H1 (cell line): ENCODE results near the gene RNASE4. TPM values are rescaled to one million over a fixed set of nuclear protein-coding genes. Genes with fewer than 3 reads are reported as not detected.
A peak's percentile ranks its signal among the peaks of the same experiment; 100 is the strongest.

Experiments
- CTCF ChIA-PET: fragments of 300-600 bp; sonication (Branson Sonifier 250); formaldehyde crosslinking; loops from one replicate; lab custom pipeline; 2021; ENCODE audit not compliant: partially characterized antibody; lab: Charles Lee
- POLR2A ChIA-PET: fragments of 300-600 bp; sonication (Branson Sonifier 250); formaldehyde crosslinking; loops from one replicate; lab custom pipeline; 2021; ENCODE audit warnings: inconsistent platforms; ENCODE audit not compliant: partially characterized antibody; lab: Charles Lee
- DNase-seq, 2 experiments: peaks; one replicate each; pipeline versions ENCODE4 v3.0.0 to v3.0.0-alpha.2; 2010 to 2022; ENCODE audit warnings: low spot score in 2 of 2, low read depth in 1 of 2, mixed read lengths in 1 of 2
- FAIRE-seq: peaks from 2 replicates; lab custom pipeline; 2011; peaks lifted over from hg19 to GRCh38; lab: Jason Lieb, UNC
- H2AFZ ChIP-seq: 2 replicates; pipeline ENCODE4 v1.8.1; 2012; ENCODE audit warnings: low read length, inconsistent platforms
- H2AK5ac ChIP-seq: 2 replicates; pipeline ENCODE4 v1.6.1; 2013; ENCODE audit warnings: low read depth, low read length
- H2BK120ac ChIP-seq: replicated peaks from 2 replicates; pipeline ENCODE3; 2013; ENCODE audit warnings: low read depth, low read length, inconsistent platforms
- H2BK12ac ChIP-seq: 2 replicates; pipeline ENCODE4 v1.6.1; 2013; ENCODE audit warnings: low read depth, low read length
- H2BK15ac ChIP-seq: 2 replicates; pipeline ENCODE4 v1.6.1; 2013; ENCODE audit warnings: low read length
- H2BK20ac ChIP-seq: 2 replicates; pipeline ENCODE4 v1.6.1; 2013; ENCODE audit warnings: low read length
- H2BK5ac ChIP-seq: 2 replicates; pipeline ENCODE4 v1.6.1; 2013; ENCODE audit warnings: low read depth, low read length
- H3K14ac ChIP-seq: 2 replicates; pipeline ENCODE4 v1.6.1; 2013; ENCODE audit warnings: inconsistent platforms; ENCODE audit not compliant: insufficient read length
- H3K18ac ChIP-seq: 2 replicates; pipeline ENCODE4 v1.6.1; 2013; ENCODE audit warnings: low read length; ENCODE audit errors: extremely low read depth
- H3K23ac ChIP-seq: 2 replicates; pipeline ENCODE4 v1.6.1; 2013; ENCODE audit warnings: inconsistent platforms; ENCODE audit not compliant: insufficient read length
- H3K23me2 ChIP-seq: 2 replicates; pipeline ENCODE4 v1.6.1; 2013; ENCODE audit warnings: low read depth, low read length
- H3K27ac ChIP-seq: 2 replicates; pipeline ENCODE4 v1.6.1; 2011; ENCODE audit warnings: low read depth, low read length, inconsistent platforms
- H3K27me3 ChIP-seq, 4 experiments: replicated peaks in 1 of 4; 1 replicate in 1 of 4; 2 replicates in 3 of 4; pipeline versions ENCODE4 v1.6.1 to v1.8.1; 2011 to 2013; ENCODE audit warnings: low read length in 3 of 4, mild to moderate bottlenecking in 3 of 4, inconsistent platforms in 2 of 4, mixed read lengths in 2 of 4, moderate library complexity in 1 of 4; ENCODE audit not compliant: control insufficient read depth in 3 of 4, insufficient read depth in 3 of 4; ENCODE audit errors: extremely low read depth in 1 of 4
- H3K36me3 ChIP-seq, 4 experiments: 2 replicates each; pipeline versions ENCODE4 v1.6.1 to v1.8.1; 2011 to 2013; ENCODE audit warnings: mild to moderate bottlenecking in 4 of 4, low read length in 3 of 4, moderate library complexity in 2 of 4, control low read depth in 1 of 4, inconsistent platforms in 1 of 4; ENCODE audit not compliant: insufficient read depth in 4 of 4, control insufficient read depth in 2 of 4
- H3K4ac ChIP-seq: replicated peaks from 2 replicates; pipeline ENCODE3; 2013; ENCODE audit warnings: low read length, low read depth, mixed read lengths, inconsistent platforms; ENCODE audit not compliant: insufficient read length
- H3K4me1 ChIP-seq, 4 experiments: replicated peaks in 1 of 4; 1 replicate in 1 of 4; 2 replicates in 3 of 4; pipeline versions ENCODE4 v1.6.1 to v1.8.1; 2011 to 2013; ENCODE audit warnings: low read length in 3 of 4, inconsistent platforms in 2 of 4, mixed read lengths in 1 of 4; ENCODE audit not compliant: insufficient read depth in 4 of 4, control insufficient read depth in 3 of 4
- H3K4me2 ChIP-seq, 2 experiments: 2 replicates each; pipeline versions ENCODE4 v1.6.1 to v1.8.1; 2011 to 2013; ENCODE audit warnings: low read depth in 2 of 2, low read length in 2 of 2, control low read depth in 1 of 2, inconsistent platforms in 1 of 2, mild to moderate bottlenecking in 1 of 2; ENCODE audit not compliant: insufficient read depth in 1 of 2
- H3K4me3 ChIP-seq, 4 experiments: fragments of 200-600, 300-600 bp in 1 of 4; sonication (generic), shearing (Covaris generic), sonication (Bioruptor Twin) in 1 of 4; 2 replicates each; pipeline versions ENCODE4 v1.5.1 to v1.8.1; 2011 to 2016; ENCODE audit warnings: low read length in 4 of 4, low read depth in 3 of 4, control low read depth in 2 of 4, inconsistent platforms in 2 of 4, mild to moderate bottlenecking in 2 of 4, mixed read lengths in 1 of 4, moderate library complexity in 1 of 4; ENCODE audit not compliant: insufficient read depth in 2 of 4; ENCODE audit errors: extremely low read depth in 1 of 4
- H3K56ac ChIP-seq: replicated peaks from 2 replicates; pipeline ENCODE3; 2013; ENCODE audit warnings: low read depth, mild to moderate bottlenecking, mixed read lengths, low read length, inconsistent platforms; ENCODE audit not compliant: insufficient read length
- H3K79me1 ChIP-seq: 2 replicates; pipeline ENCODE4 v1.6.1; 2013; ENCODE audit warnings: low read depth, low read length, control low read depth
- H3K79me2 ChIP-seq, 2 experiments: 2 replicates each; pipeline versions ENCODE4 v1.6.1 to v1.8.1; 2012 to 2013; ENCODE audit warnings: low read length in 2 of 2, mild to moderate bottlenecking in 2 of 2, inconsistent platforms in 1 of 2; ENCODE audit not compliant: insufficient read depth in 2 of 2, control insufficient read depth in 1 of 2
- H3K9ac ChIP-seq, 4 experiments: replicated peaks in 1 of 4; 1 replicate in 1 of 4; 2 replicates in 3 of 4; pipeline versions ENCODE4 v1.6.1 to v1.8.1; 2011 to 2013; ENCODE audit warnings: low read depth in 3 of 4, low read length in 3 of 4, control low read depth in 2 of 4, mild to moderate bottlenecking in 2 of 4, moderate library complexity in 2 of 4, inconsistent platforms in 1 of 4; ENCODE audit errors: extremely low read depth in 1 of 4
- H3K9me3 ChIP-seq, 2 experiments: 2 replicates each; pipeline versions ENCODE4 v1.6.1 to v1.8.1; 2012 to 2013; ENCODE audit warnings: mild to moderate bottlenecking in 2 of 2, moderate library complexity in 2 of 2, control low read depth in 1 of 2, inconsistent platforms in 1 of 2, low read depth in 1 of 2, low read length in 1 of 2, mixed read lengths in 1 of 2; ENCODE audit not compliant: insufficient read depth in 2 of 2
- H4K20me1 ChIP-seq, 2 experiments: replicated peaks in 1 of 2; 2 replicates each; pipeline versions ENCODE3 to v1.8.1; 2011 to 2013; ENCODE audit warnings: inconsistent platforms in 2 of 2, low read length in 2 of 2, mild to moderate bottlenecking in 1 of 2; ENCODE audit not compliant: insufficient read depth in 2 of 2, control insufficient read depth in 1 of 2
- H4K5ac ChIP-seq: 2 replicates; pipeline ENCODE4 v1.6.1; 2013; ENCODE audit warnings: low read length, low read depth, mixed read lengths, inconsistent platforms; ENCODE audit not compliant: insufficient read length
- H4K8ac ChIP-seq: 2 replicates; pipeline ENCODE4 v1.8.0; 2013; ENCODE audit warnings: mild to moderate bottlenecking, moderate library complexity, low read length, inconsistent platforms; ENCODE audit not compliant: insufficient read depth; ENCODE audit errors: extremely low read depth
- H4K91ac ChIP-seq: replicated peaks from 2 replicates; pipeline ENCODE3; 2013; ENCODE audit warnings: low read length, mixed read lengths, inconsistent platforms; ENCODE audit not compliant: insufficient read length
- EGR1 ChIP-seq: IDR thresholded peaks from 2 replicates; pipeline ENCODE4 v1.6.1; 2011; ENCODE audit warnings: low read depth, low read length, borderline replicate concordance
- RAD21 ChIP-seq, 2 experiments: IDR thresholded peaks in 1 of 2; conservative IDR thresholded peaks in 1 of 2; 2 replicates each; pipeline ENCODE4 v1.6.1; 2011; ENCODE audit warnings: low read depth in 2 of 2, low read length in 2 of 2, improper control_type of control experiment in 1 of 2, inconsistent platforms in 1 of 2, mild to moderate bottlenecking in 1 of 2, moderate library complexity in 1 of 2
- RXRA ChIP-seq: IDR thresholded peaks from 2 replicates; pipeline ENCODE4 v1.6.1; 2011; ENCODE audit warnings: low read depth, mild to moderate bottlenecking, low read length, moderate library complexity; ENCODE audit not compliant: insufficient read depth
- YY1 ChIP-seq: IDR thresholded peaks from 2 replicates; pipeline ENCODE4 v1.6.1; 2011; ENCODE audit warnings: low read depth, mild to moderate bottlenecking, low read length
- WGBS, 2 experiments: shearing (Covaris generic) in 1 of 2; methylation state at CpG; one replicate each; pipeline versions ENCODE4 v1.1.6 to v1.1.7; 2013 to 2015; ENCODE audit warnings: low lambda C conversion rate in 2 of 2, mixed read lengths in 2 of 2, inconsistent platforms in 1 of 2, low coverage in 1 of 2, missing lambda C conversion rate in 1 of 2; ENCODE audit not compliant: insufficient replicate concordance in 2 of 2, insufficient coverage in 1 of 2, insufficient read length in 1 of 2; ENCODE audit errors: extremely low coverage in 1 of 2, missing lambda C conversion rate in 1 of 2; 5-methylcytosine and 5-hydroxymethylcytosine counted together
- polyA plus RNA-seq, 7 experiments: library from polyadenylated mRNA; depleted of rRNA in 3 of 7; stranded (reverse) in 5 of 7; unstranded in 2 of 7; fragments of >200 nt in 5 of 7; fragments of 200-250 nt in 2 of 7; gene quantifications; 1 replicate in 5 of 7; 2 replicates in 1 of 7; 4 replicates in 1 of 7; pipeline versions ENCODE4 v1.2.1 to v1.2.3, GENCODE V29; 2011 to 2013; ENCODE audit warnings: missing spikeins in 2 of 7, mixed read lengths in 2 of 7
- total RNA-seq: library from RNA; stranded (reverse); fragmentation: NEBNext Ultra II Directional; extraction: Animal tissue kit (Norgen Biotek cat#: 25700); gene quantifications from 2 replicates; pipeline ENCODE4 v1.2.1, GENCODE V29; 2021
- TF ChIP-seq, protein P1 (sequence below), 3 experiments: IDR thresholded peaks; 1 replicate in 2 of 3; 2 replicates in 1 of 3; pipeline versions ENCODE4 v1.5.1 to v1.6.1; 2011; ENCODE audit warnings: low read length in 3 of 3, mild to moderate bottlenecking in 3 of 3, inconsistent platforms in 2 of 3, low read depth in 1 of 3, moderate library complexity in 1 of 3; ENCODE audit not compliant: insufficient read depth in 1 of 3; ENCODE audit errors: control extremely low read depth in 1 of 3

The RNASE4 gene
- total and polyA plus RNA-seq, 2 of the 8 experiments (the other 6 are each of a cell fraction or from before 2014, with no cell fraction given) = 0.61 to 3.5 TPM

DNA sequence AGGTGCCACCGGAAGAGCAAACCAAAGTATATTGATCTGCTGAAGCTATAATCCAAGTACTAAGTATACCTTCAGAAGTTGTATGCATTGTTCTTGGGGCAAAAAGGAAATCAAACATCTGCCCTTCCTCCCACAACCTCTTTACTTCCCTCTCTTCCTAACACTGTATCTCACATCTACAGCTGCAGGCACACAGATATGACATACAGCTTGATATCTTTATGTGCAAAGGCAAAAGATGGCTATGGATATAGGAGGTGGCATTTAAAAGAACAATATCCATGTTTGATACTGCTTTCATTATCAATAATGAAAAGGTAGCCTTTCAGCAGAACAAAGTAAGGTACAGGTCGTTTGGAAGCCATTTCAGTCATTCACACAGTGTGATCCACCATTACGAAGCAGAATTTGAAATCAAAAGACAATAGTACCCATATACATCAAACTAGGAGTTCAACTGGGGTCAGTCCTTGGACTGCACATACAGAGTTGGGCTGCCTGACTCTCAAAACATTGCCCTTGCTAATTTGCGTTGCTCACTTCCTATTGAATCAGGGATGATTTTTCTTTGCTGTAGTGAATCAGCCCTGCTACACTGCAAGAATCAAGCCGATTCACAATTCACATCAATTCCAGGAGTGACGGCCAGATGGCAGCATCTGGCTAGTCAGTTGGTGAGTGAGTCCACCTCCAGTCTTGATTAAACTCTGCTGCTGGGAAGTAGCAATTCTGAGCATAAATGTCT is 13.1 kb downstream of the RNASE4 start:
- Histone ChIP-seq H3K4me1 (no peaks in the 10 kb centered on the region; a peak in 1 of 7 replicates), H2BK120ac (no peak overlapping the region), H4K5ac (no peak overlapping the region), H3K9ac (no peak overlapping the region), H2BK15ac (no peak overlapping the region), H3K4me2 (no peak overlapping the region), H2BK20ac (no peak overlapping the region), H3K9me3 (no peaks in the 10 kb centered on the region), H3K27ac (no peak overlapping the region), H4K91ac (no peak overlapping the region), H3K79me2 (no peaks in the 10 kb centered on the region), H3K23ac (no peak overlapping the region), H2AK5ac (no peak overlapping the region), H4K8ac (no peak overlapping the region), H3K79me1 (no peaks in the 10 kb centered on the region; the same call in 1 of the 2 replicates), H3K4ac (no peak overlapping the region), H3K18ac (no peak overlapping the region), H3K23me2 (no peaks in the 10 kb centered on the region), H3K36me3 (no peaks in the 10 kb centered on the region), H3K4me3 (no peak overlapping the region), H2AFZ (peak overlapping the region; percentile 58), H3K56ac (no peak overlapping the region), H3K27me3 (no peaks in the 10 kb centered on the region), H2BK5ac (no peak overlapping the region), H3K14ac (no peak overlapping the region), H4K20me1 (no peaks in the 10 kb centered on the region), H2BK12ac (no peak overlapping the region)
- WGBS, 2 experiments = 46% methylated on average over 6 of the region's 6 CpGs; no CpG with 5 or more reads in 1 of the 2 experiments
- DNase-seq = peak in 1 of 2 experiments; percentile 77
- POLR2A ChIA-PET = interaction anchor here (0.6 to 1.3 kb wide), 3 partner anchors 122 to 176 kb away, joined by 3 read pairs; no protein-coding TSS in a partner anchor
- CTCF ChIA-PET = interaction anchor here (0.6 to 5.5 kb wide), 41 partner anchors 10 to 342 kb away, joined by 3 to 52 read pairs (median 4); partner anchors contain the start of genes NDRG2, RNASE4 and RNASE6
- FAIRE-seq = peak; percentile 92
- TF ChIP-seq RAD21 (IDR thresholded peaks at IDR 0.05 in 1 of 2, conservative IDR thresholded peaks at IDR 0.05 in 1 of 2; ENCODE audit: low read depth in 2 of 2, low read length in 2 of 2) (peak; percentile 97 to 98), RXRA (no peak), EGR1 (no peak), YY1 (peak; percentile 71)
- TF ChIP-seq, protein P1, sequence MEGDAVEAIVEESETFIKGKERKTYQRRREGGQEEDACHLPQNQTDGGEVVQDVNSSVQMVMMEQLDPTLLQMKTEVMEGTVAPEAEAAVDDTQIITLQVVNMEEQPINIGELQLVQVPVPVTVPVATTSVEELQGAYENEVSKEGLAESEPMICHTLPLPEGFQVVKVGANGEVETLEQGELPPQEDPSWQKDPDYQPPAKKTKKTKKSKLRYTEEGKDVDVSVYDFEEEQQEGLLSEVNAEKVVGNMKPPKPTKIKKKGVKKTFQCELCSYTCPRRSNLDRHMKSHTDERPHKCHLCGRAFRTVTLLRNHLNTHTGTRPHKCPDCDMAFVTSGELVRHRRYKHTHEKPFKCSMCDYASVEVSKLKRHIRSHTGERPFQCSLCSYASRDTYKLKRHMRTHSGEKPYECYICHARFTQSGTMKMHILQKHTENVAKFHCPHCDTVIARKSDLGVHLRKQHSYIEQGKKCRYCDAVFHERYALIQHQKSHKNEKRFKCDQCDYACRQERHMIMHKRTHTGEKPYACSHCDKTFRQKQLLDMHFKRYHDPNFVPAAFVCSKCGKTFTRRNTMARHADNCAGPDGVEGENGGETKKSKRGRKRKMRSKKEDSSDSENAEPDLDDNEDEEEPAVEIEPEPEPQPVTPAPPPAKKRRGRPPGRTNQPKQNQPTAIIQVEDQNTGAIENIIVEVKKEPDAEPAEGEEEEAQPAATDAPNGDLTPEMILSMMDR (IDR thresholded peaks at IDR 0.05; ENCODE audit: control extremely low read depth in 1 of 3, insufficient read depth in 1 of 3, low read depth in 1 of 3, low read length in 3 of 3) = peak; percentile 76 to 90 (median 87)
